Caki2 (cell line): ENCODE data around the gene MAML3. TPM values are rescaled to one million over a fixed set of nuclear protein-coding genes. Genes with fewer than 3 reads are reported as not detected.

Source experiments
- DNase-seq: peaks from one replicate; pipeline ENCODE4 v3.0.0-alpha.2; 2015; ENCODE audit warnings: low read depth
- in situ Hi-C: cut with HindIII; loops from 2 replicates; pipeline ENCODE4 v1.10.0; 2016; ENCODE audit warnings: low sequenced_read_pairs, low pct_unique_long_range_greater_than_20kb, mixed read lengths
- total RNA-seq: library from RNA; depleted of rRNA; stranded (reverse); fragments of >200 nt; shearing (Covaris generic); gene quantifications from 2 replicates; pipeline ENCODE4 v1.2.3, GENCODE V29; 2014; ENCODE audit warnings: low replicate concordance

The MAML3 gene
- total RNA-seq, 1 experiment from 2014 or later: 0.61 TPM

- DNase-seq: no peak
- in situ Hi-C loops: no loop called here
Observed at GRCh38 chr4:139814323-139815015, 339.5 kb downstream of the MAML3 start.

- no peak for DNase-seq
- in situ Hi-C loops: no loop called here
Observed at GRCh38 chr4:139813881-139814280, 340.1 kb downstream of the MAML3 start.

GRCh38 chr4:139810710-139811109 is 343.3 kb downstream of the MAML3 start:
- no peak for DNase-seq
- in situ Hi-C loops: no loop called here

GRCh38 chr4:139809757-139810140 is 344.2 kb downstream of the MAML3 start:
- DNase-seq: no peak
- in situ Hi-C loops: no loop called here

- DNase-seq: no peak
- in situ Hi-C loops: no loop called here
Observed at GRCh38 chr4:139808808-139809756, 344.9 kb downstream of the MAML3 start.

GRCh38 chr4:139808381-139808807 is 345.6 kb downstream of the MAML3 start:
- in situ Hi-C loops: no loop called here
- no peak for DNase-seq

GRCh38 chr4:139807483-139807882 is 346.5 kb downstream of the MAML3 start:
- no peak for DNase-seq
- in situ Hi-C loops: no loop called here

GRCh38 chr4:139806929-139807328 is 347.1 kb downstream of the MAML3 start:
- in situ Hi-C loops: no loop called here
- no peak for DNase-seq

GRCh38 chr4:139802931-139803330 is 351.1 kb downstream of the MAML3 start:
- no peak for DNase-seq
- in situ Hi-C loops: no loop called here

- no peak for DNase-seq
- in situ Hi-C loops: no loop called here
Observed at GRCh38 chr4:139802488-139802887, 351.5 kb downstream of the MAML3 start.

- DNase-seq: no peak
- in situ Hi-C loops: no loop called here
Observed at GRCh38 chr4:139801895-139802294, 352.1 kb downstream of the MAML3 start.

- DNase-seq: no peak
- in situ Hi-C loops: no loop called here
Observed at GRCh38 chr4:139800082-139800481, 353.9 kb downstream of the MAML3 start.

- in situ Hi-C loops: no loop called here
- no peak for DNase-seq
Observed at GRCh38 chr4:139799615-139800014, 354.4 kb downstream of the MAML3 start.

- DNase-seq: no peak
- in situ Hi-C loops: no loop called here
Observed at GRCh38 chr4:139798456-139798855, 355.5 kb downstream of the MAML3 start.

GRCh38 chr4:139797287-139797686 is 356.7 kb downstream of the MAML3 start:
- in situ Hi-C loops: no loop called here
- no peak for DNase-seq

- no peak for DNase-seq
- in situ Hi-C loops: no loop called here
Observed at GRCh38 chr4:139795527-139796314, 358.3 kb downstream of the MAML3 start.

GRCh38 chr4:139794158-139794954 is 359.6 kb downstream of the MAML3 start:
- DNase-seq: no peak
- in situ Hi-C loops: no loop called here

- in situ Hi-C loops: no loop called here
- DNase-seq: no peak
Observed at GRCh38 chr4:139791681-139792080, 362.3 kb downstream of the MAML3 start.
